Stimulated activated CD4-positive, alpha-beta T cell treated with anti-CD3 and anti-CD28 coated beads, Interleukin-4, amount 100 ng/mL, for 24 hours (primary cell): Measurements from ENCODE around the gene SMCP.
A peak's percentile ranks its signal among the peaks of the same experiment; 100 is the strongest.

Experiments
- DNase-seq: peaks from one replicate; pipeline ENCODE4 v3.0.0-alpha.2; 2020

Gene SMCP, protein sequence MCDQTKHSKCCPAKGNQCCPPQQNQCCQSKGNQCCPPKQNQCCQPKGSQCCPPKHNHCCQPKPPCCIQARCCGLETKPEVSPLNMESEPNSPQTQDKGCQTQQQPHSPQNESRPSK

DNA sequence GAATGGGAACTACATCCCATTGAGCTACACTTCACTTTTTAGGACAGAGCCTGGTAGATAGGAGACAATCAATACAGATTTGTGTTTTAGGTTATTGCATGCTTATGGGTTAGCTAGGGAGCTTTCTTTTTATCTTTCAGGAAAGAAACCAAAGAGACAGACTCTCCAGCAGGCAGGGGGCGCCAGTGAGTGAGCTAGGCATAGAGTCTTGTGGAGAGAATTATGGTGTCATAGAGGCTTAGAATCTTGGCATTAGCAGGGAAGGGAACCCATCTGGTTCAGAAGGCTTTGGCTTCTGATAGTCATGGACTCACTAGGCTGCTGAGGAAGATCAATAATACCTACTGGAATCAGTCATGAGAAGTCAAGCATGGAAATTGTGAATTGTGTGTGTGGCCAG, at the start of gene SMCP:
TSS of gene SMCP (plus strand) at position 281 of the 400 bp plus-strand sequence. CDS start 6,101 bp downstream, outside the sequence.
- peak; percentile 8 for DNase-seq

DNA sequence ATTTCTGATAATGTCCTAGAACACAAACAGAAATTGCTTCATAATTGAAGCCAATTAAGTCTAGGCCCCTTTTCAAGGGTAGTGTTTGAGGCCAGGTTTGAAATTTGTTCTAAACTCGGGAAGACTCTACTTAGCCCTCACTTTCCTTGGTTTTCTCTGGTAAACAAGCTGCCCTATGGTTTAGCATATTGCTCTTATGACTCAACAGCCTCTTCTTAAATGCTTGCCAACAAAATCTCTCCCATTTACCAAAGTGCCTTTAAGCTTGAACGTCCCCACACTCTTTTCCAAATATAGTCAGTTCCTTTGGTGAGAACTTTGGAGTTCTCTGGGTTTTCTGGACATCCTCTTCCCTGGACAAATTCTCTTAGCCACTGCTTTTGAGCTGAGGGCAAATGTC, 41.3 kb upstream of the SMCP start:
- DNase-seq = no peak

DNA sequence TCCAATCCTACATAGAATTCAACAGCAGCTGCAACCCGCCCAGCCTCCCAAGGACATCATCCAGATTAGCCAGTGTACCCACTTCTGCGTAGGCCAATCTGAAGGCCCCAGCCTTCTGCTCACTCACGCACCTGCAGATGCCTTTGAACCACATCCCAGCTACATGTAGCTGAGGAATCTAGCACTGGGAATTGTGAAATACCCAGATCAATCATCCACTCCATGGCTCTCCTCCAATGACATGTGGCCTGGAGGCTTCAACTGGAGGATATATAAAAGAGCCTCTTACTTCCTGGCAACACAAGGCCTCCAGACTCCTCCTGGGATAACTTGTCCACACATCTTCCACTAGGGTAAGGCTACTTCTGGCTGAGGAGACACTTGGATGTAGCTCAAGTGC, 35.6 kb upstream of the SMCP start, which contains the start of gene LCE6A:
TSS of gene LCE6A (plus strand) at position 301 of the 400 bp plus-strand sequence. CDS start 665 bp downstream, outside the sequence.
- DNase-seq = no peak

DNA sequence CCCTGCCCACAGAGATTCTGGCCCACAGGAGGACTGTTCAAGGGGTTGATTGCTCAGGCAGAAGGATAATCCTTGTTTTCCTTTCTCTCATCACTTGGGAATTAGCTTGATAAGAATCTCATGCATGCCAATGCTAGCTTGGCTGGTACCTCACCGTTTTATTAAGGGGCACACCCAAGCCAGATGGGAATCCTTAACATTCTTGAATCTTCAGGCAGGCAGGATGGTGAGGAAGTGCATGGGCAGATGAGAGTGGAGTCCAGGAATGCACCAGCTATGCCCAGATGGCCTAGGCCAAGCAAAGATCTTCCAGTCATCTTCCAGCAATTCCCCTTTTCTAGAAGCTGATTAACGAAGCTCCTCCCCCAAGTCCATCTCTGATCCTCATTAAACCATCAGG, 22.5 kb upstream of the SMCP start:
- DNase-seq = no peak

DNA sequence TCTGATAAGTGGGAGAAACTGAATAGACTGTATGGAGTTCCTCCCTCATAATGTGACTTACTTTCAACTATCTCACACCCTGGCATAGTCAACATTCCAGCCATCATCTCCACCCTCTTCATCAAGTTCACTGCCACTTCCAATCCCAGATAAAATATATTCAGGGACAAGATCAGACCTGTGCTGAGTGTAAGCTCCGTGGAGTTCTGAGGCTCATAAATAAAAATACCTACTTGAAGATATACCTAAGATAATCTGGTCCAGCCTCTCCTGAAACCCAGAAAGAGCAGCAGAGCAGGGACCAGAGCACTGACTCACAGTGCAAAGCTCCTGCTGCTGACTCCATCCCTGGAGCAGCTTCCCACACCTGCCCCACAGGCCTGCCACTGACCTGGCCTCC, 20.1 kb upstream of the SMCP start:
- no peak for DNase-seq

DNA sequence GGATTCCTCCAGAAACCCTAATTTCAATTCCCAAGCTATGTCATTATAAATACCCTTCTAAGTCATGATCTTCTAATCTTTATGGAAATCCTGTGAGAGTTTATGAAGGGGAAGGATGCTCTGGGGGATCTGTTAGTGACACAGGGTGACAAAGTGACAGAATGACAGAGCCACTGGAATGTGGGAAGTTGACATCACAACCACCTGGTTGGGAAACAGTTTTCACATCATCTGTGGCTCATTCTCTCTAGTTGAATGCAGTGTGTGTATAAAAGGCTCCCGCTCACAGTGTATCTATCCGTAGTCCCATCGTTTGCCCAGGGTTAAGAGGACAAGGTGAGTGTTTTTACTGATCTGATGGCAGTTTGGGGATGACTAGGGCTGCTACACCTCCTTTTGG, 18.4 kb upstream of the SMCP start, which contains the start of gene LCE7A:
TSS of gene LCE7A (plus strand) at position 301 of the 400 bp plus-strand sequence. CDS start 702 bp downstream, outside the sequence.
- no peak for DNase-seq

DNA sequence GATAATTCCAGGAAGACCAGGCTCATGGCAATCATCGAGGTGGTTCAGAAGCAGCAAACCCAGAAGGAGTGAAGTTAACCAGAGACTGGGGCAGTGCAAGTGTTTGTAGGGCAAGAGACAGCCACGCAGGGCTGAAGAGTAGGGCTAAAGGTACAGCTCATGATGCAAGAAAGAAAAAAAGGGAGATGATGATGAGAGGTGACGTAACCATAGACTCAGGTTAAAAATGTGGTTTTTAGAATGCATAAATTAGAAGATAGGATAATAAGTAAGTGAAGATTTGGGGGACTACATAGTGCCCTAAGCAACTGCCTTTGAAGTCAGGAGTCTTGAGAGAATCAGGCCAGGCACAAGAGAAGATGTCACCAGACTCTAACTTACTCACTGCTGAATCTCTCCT, 18.0 kb upstream of the SMCP start:
- DNase-seq = no peak

DNA sequence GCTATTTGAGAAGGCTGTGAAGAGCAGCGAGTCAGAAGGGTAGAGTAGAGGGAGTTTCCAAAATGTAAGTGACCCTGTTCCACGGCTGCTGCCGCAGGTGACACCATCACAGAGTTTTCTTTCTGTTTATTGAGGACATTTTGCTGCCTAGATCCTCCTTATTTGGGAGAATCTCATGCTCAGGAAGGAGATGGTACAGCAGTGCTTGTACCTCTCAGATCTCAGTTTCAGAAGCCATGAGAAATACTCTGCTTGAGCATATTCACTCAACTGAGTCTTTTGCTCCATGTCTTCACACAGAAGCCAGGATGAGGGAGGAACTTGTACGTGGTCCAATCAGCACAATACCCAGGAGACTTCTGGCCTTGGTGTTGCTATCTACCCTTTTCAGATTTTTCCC, 16.7 kb upstream of the SMCP start:
- no peak for DNase-seq

DNA sequence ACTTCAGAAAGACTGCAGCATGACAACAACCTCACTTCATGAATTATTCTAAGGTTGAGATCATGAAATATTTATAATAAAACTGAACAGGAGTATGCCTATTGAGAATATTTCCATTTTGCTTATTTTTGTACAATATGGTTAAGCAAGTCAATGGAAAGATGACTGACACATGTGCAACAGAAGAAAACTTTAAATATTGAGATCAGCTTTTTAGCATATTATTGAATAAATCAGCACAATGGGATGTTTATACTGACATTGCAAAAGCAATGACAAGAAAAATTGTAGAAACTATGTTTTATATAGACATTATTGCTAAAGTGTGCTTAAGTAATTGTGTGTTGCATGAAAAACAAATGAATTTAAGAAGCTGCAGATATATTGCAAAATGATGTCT, 13.7 kb upstream of the SMCP start:
- no peak for DNase-seq

DNA sequence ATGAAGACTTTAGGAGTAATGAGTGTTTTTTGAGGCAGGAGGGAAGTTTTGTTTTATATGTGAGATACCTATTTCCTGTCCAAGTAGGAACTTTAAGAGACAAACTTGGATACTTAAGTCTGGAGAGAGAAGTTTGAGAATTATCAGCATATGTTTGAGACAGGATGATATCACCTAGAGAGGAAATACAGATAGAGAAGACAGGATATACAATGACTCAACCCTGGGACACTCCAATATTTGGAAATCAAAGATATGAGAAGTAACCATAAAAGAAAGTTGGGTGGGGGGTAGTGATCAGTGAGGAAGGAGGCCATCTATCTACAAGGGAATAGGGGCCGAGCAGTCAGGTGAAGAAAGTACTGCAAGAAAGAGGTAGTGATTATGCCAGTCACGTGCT, 11.8 kb upstream of the SMCP start:
- DNase-seq = no peak

DNA sequence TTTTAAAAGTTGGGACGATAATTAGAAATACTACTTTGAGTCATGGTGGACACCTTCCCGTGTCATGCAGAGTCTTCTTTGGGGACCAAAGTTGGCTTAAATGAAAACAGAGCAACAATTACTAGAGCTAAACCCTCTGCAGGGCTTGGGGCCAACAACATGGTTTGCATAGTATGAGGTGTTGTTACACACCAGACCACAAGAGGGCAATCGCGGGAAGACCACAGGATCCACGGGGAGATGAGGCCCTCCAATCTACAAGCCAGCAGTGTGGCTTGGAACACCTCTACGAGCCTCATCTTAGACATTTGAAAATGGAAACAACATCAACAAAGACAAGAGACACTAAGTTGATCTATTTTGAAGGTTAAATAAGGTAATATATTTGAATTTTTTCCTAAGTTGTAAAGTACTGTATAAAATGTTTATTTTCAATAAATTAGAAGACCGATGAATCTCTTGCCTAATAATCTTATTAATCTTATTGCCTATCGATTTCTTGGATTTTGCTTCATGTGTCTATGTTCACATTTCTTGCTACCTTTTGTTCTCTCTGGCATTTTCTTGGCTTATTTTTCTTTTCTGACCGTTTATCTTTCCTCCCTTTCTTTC, 8.2 kb upstream of the SMCP start:
- DNase-seq = peak; percentile 61

DNA sequence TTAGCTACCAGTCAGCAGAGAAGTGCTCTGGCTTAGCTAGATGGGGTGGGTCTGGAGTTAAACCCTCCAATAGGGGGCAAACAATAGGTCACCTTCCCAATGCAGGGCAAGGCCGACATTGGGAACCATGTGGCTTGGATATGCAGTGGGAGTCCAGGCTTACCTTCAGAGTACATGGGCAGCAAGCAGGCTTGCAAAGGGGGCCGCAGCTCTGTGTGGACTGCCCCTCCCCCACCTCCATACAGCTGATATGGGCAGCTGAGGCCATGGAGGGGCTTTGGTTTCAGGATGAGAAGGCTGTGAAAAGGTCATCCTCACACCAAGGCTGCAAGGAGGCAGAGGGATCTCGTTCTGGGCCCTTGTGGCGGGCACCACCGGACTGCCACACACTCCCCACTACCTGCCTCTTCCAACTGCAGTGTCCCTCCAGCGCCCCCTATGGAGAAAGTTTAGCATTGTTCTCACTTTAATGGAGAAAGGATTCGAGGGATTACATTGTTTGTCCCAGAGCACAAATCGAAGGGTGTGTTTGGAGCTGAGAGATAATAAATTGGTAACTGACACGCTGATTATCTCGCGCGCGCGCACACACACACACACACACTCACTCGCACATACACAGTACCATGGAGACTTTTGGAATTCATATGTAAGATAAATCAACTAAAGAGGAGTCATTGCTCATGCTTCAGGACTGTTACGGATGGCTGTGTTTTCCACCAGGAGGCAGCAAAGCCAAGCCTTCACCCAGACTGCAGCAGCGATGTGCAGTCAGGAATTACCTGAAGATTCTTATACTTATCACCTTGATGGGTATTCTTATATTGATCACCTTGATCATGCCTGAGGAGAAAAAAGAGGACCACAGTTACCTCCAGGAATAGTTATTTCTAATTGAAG, 7.0 kb upstream of the SMCP start:
- no peak for DNase-seq

DNA sequence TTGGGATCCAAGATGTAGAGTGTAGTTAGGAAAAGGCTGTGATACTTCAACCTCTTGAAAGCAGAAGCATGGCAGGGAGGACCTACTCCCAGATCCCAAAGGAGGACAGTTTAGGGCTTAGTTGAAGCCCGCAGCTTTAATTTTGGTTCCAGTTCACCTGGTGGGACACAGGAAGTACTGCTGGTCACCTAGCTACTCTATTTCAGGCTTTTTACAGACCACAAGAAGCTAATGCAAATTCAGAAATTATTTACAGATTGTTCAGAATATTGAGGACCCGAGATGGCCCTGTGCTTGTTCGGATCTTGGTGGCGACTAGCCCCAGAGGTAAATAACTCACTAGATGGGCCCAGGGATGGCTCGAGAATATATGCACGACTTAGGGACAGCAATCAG, 6.4 kb upstream of the SMCP start:
- DNase-seq = no peak

DNA sequence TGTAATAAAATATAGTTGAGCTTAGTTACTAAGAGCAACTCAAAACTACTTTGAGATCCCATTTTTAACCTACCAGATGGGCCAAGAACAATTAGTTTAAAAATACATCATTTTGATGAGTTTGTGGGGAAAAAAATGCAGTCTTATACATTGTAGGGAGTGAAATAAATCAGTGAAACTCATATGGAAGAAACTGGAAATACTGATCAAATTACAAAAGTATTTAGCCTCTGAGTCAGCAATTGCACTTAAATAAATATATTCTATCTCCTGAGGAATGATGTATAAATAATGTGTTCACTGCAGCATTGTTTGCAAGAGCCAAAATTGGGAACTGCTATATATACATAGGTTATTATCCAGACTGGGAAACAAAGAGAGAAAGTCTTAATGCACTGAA, 4.6 kb upstream of the SMCP start:
- no peak for DNase-seq

DNA sequence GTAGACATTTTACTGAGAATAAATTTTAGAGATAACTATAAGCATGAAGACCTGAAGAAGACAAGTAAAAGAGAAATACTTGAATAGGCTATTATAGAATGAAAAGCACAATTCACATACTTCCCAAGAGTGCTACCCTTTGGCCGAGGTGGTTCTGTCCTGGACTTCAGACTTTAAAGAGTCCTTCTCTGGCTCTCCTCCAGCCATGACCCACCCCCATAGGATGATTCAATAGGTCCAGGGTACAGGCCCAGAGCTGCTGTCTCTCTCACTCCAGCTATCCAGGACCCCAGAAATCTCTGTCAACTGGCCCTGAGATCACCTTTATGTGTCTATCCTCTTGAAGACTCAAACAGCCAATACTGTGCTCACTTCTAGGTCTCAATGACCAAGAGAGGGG, 1.3 kb upstream of the SMCP start:
- no peak for DNase-seq

DNA sequence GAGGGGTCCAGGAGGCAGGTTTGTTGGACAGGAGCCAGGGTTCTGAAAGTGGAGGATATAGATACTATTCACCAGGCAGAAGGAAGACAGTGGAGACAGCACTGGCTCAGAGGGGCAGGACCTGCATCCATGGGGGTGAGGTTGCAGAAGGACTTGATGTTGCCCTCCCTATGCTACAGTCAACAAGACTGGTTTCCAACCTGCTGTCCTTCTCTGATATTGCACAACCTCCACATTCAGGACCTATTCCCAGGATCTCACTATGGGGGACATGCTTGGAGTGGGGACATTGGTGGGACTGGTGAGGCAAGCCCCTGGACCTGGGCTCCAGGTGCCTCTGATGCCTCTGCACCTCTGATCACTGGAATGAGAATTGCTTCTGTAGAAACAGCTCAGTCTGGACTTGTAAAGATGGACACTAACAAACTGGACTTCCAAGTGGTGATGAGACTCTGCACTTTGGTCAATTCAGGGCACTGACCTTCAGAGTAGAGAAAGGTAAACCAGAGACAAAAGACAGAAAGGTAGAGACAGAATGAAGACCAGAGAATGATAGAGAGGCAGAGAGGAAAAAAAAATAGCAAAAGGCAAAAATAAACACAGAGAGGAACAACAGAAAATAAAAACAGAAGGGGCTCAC, 1.6 kb downstream of the SMCP start:
- DNase-seq = no peak

DNA sequence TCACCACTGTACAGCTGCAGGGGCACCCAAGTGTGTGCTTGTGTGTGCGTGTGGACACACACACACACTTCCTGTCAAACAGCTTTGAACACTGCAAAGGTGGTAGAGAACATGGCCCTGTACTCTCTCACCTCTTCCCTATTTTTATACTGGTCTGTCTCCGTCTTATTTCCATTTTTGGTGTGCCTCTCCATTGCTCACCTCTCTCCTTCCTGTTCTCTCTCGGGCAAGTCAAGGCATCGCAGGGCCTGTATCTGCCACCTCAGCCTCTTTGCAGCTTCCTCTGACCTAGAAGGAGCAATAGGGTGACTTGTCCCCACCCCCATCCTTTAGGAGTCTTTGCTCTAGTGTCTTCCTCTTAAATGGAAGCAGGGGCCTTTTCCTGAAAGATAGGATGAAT, 2.2 kb downstream of the SMCP start:
- no peak for DNase-seq

DNA sequence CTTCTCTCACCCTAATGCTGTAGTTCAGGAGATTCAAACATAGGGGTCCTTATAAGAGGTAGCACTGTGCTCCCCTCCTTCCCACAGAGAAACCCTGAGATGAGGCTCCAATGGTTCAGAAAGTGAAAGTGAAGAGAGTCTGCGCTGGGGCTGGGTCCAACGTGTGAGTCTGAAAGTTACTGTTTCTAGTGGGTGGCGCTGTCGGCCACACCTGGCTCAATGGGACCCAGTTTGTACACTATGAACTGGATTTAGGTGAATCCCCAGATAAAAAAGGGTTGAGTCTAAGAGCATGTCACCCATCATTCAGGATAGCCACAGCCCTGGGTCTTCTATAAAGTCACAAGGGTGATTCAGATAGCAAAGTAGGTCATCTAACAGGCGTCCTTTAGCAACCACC, 2.8 kb downstream of the SMCP start:
- no peak for DNase-seq

DNA sequence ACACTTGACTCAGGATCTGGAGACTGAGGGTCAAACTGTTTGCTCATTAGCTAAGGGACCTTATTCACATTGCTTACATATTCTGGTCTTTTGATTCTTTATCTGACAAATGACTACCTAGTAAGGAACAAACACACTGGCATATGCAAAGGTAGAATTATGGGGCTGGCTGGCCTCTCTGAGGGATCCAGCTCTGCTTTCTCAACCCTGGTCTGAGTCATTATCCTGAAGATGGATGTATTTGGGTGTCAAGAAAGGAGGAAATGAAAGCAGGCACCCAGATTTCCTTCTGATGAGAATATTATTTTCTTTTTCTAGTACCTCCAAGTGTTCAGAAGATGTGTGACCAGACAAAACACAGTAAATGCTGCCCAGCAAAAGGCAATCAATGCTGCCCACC, 6.0 kb downstream of the SMCP start:
- DNase-seq = no peak

DNA sequence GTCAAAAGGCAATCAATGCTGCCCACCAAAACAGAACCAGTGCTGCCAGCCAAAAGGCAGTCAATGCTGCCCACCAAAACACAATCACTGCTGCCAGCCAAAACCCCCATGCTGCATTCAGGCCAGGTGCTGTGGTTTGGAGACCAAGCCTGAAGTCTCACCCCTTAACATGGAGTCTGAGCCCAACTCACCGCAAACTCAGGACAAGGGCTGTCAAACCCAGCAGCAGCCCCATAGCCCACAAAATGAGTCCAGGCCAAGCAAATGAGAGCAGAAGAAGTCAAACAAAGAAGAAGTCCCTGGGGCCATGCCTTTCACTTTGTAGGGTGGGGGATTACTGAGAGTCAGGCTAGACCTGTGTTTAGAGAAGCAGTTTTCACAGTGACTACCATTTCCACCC, 6.4 kb downstream of the SMCP start:
- no peak for DNase-seq

DNA sequence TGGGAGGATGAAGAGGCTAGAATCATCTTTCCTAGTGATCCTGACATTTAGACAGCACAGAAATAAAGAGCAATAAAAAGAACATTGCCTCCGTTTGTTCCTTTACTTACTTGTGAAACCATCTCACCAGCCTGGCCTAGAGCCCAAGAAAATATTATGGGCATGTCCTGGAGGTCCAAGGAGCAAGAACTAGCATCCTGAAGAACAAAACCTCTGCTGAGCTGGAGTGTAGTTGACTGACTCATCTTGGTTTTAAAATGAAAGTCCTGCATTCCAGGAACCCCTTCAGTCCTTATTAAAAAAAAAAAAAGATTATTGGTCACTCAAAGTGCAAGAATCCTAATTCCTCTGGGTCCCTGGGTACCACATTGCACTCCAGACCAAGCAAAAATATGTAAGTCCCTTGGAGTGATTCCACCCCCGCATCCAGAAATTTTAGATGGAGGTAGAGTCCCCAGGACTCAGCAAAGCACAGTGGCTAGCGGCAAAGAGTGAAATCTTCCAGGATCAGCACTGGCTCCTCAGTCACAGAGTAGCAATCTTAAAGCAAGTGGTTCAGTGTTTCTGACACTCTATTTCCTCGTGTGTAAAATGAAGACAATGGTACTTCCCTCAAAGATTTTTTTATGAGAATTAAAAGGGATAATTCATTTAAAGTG, 7.0 kb downstream of the SMCP start:
- no peak for DNase-seq

DNA sequence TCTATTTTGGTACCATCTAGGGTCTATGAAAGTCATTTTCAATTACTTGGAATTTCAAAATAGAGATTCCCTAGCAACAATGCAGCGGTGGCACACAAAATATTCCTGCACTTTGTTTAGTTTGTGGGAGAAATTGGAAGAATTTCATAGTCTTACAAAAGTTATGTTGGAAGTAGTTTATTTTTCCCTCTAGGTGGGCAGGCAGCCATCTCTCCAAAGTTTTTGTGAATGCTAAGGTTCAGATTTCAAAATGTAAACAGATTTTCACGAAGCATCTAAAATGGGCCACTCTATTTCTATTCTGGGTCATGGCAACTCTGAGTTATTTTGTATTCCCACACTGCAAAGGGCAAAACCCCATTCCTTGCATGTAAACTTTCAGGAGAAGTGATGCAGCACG, 8.0 kb downstream of the SMCP start:
- no peak for DNase-seq
